ENCODE results near the gene SCNN1B. TPM values are rescaled to one million over a fixed set of nuclear protein-coding genes. Genes with fewer than 3 reads are reported as not detected.

Gene SCNN1B
- total RNA-seq, 1 experiment from 2014 or later = not detected

DNA sequence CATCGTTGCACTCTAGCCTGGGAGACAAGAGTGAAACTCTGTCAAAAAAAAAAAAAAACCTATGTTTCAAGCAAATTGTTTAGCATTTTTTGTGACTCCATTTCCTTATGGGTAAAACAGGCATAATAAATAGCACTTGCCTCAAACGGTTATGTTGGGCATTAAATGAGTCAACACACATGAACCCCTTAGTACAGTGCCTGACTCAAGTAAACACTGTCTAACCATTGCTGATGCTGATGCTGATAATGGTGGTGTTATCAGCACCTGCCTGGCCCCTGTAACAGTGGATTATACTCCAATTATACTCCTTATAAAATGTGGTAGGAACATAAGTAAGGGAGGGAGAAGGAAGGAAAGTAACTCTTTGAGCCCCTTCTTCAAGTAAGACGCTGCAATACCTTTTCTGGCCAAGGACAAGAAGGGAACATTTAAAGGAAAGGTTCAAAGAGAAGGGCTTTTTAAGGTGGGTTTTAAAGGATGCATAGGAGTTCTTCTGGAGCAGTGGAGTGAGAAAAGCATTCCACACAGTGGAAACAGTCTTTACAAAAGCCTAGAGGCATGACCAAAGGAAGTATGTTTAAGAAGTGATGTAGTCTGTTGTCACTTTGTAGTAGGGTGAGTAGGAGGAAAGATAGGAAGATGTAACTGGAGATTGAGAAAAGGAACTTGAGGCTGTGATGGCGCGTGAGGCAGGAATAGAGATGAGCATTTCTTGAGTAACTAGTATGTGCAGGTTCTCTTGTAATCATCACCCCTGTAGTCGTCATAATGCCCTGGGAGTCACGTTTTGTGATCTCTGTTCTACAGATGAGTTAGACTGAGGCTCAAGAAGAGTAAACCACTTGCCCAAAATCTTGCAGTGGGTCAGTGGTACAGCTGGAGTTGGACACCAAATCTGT is 4.3 kb downstream of the SCNN1B start:
- H3K9ac ChIP-seq (ENCODE audit: low read length) = no peak overlapping the region
- H3K36me3 ChIP-seq (ENCODE audit: insufficient read depth, low read length) = no peaks in the 10 kb centered on the region
- no peak overlapping the region for H2AFZ ChIP-seq (ENCODE audit: low read length)
- H3K9me3 ChIP-seq (ENCODE audit: low read length) = no peaks in the 10 kb centered on the region
- H3K9me2 ChIP-seq (replicated peaks; ENCODE audit: insufficient read depth, low read length) = no peaks in the 10 kb centered on the region
- no peak overlapping the region for H3K27ac ChIP-seq (ENCODE audit: low read length)
- no peak overlapping the region for H3K4me3 ChIP-seq (ENCODE audit: low read length)
- no peaks in the 10 kb centered on the region for H4K20me1 ChIP-seq (ENCODE audit: insufficient read depth, low read depth, low read length)
- no peak for DNase-seq
- H3K4me2 ChIP-seq (ENCODE audit: low read depth, low read length, poor library complexity, severe bottlenecking) = no peak overlapping the region
- H3K27me3 ChIP-seq (ENCODE audit: low read length) = peaks cover 3% of the 10 kb centered on the region; the same call in 1 of the 2 replicates
- no peaks in the 10 kb centered on the region for H3K79me2 ChIP-seq (ENCODE audit: low read length)
- no peaks in the 10 kb centered on the region for H3K4me1 ChIP-seq (ENCODE audit: low read length)

DNA sequence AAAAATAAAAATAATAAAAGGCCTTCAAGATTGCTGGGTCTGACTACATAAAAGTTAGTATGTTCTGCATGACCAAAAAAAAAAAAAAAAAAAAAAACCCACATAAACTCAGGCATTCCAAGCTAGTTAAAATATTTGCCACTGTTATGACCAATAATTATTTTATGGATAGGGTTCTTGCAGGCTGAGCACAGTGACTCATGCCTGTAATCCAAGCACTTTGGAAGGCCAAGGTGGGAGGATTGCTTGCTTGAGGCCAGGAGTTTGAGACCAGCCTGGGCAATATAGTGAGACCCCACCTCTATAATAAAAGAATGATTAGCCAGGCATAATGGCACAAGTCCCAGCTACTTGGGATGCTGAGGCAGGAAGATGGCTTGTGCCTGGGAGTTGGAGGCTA is 8.1 kb downstream of the SCNN1B start:
- H3K27ac ChIP-seq (ENCODE audit: low read length) = no peak overlapping the region
- no peaks in the 10 kb centered on the region for H3K4me1 ChIP-seq (ENCODE audit: low read length)
- H4K20me1 ChIP-seq (ENCODE audit: insufficient read depth, low read depth, low read length) = no peaks in the 10 kb centered on the region
- H3K4me3 ChIP-seq (ENCODE audit: low read length) = no peak overlapping the region
- H3K4me2 ChIP-seq (ENCODE audit: low read depth, low read length, poor library complexity, severe bottlenecking) = no peak overlapping the region
- H3K9me3 ChIP-seq (ENCODE audit: low read length) = no peaks in the 10 kb centered on the region
- no peak for DNase-seq
- no peaks in the 10 kb centered on the region for H3K79me2 ChIP-seq (ENCODE audit: low read length)
- peaks cover 3% of the 10 kb centered on the region; the same call in 1 of the 2 replicates for H3K27me3 ChIP-seq (ENCODE audit: low read length)
- H2AFZ ChIP-seq (ENCODE audit: low read length) = no peak overlapping the region
- H3K36me3 ChIP-seq (ENCODE audit: insufficient read depth, low read length) = no peaks in the 10 kb centered on the region
- H3K9me2 ChIP-seq (replicated peaks; ENCODE audit: insufficient read depth, low read length) = no peaks in the 10 kb centered on the region
- H3K9ac ChIP-seq (ENCODE audit: low read length) = no peak overlapping the region

DNA sequence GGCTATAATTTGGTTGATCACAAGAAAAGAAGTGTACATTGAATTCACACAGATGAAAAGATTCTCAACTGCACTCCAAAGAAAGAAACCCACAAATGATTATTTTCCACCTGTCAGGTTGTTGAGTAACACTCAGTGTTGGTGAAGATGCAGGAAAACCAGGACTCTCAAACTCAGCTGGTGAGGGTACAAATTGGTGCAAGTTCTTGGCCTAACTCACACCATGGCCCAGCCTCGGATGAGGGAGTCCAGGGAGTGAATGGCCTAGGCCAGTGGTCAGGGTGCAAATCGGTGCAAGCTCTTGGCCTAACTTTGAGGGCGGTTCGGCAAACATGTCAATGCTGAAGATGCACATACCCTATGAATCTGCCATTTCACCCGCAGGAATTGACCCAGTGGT is 8.6 kb downstream of the SCNN1B start:
- Histone ChIP-seq H3K9me2 (replicated peaks; ENCODE audit: insufficient read depth, low read length) (no peaks in the 10 kb centered on the region), H3K27me3 (ENCODE audit: low read length) (peaks cover 3% of the 10 kb centered on the region; the same call in 1 of the 2 replicates), H3K36me3 (ENCODE audit: insufficient read depth, low read length) (no peaks in the 10 kb centered on the region), H3K79me2 (ENCODE audit: low read length) (no peaks in the 10 kb centered on the region), H3K9me3 (ENCODE audit: low read length) (no peaks in the 10 kb centered on the region), H3K4me2 (ENCODE audit: low read depth, low read length, poor library complexity, severe bottlenecking) (no peak overlapping the region), H3K9ac (ENCODE audit: low read length) (no peak overlapping the region), H2AFZ (ENCODE audit: low read length) (no peak overlapping the region), H3K4me3 (ENCODE audit: low read length) (no peak overlapping the region), H3K27ac (ENCODE audit: low read length) (no peak overlapping the region), H3K4me1 (ENCODE audit: low read length) (no peaks in the 10 kb centered on the region), H4K20me1 (ENCODE audit: insufficient read depth, low read depth, low read length) (no peaks in the 10 kb centered on the region)
- no peak for DNase-seq

DNA sequence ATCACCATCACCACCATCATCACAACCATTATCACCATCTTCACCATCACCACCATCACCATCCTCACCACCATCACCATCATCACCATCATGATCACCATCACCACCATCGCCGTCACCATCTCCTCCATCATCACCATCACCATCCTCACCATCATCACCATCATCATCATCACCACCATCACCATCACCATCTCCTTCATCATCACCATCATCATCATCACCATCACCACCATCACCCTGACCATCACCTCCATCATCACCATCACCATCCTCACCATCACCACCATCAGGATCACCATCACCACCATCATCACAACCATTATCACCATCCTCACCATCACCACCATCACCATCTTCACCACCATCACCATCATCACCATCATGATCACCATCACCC is 14.1 kb downstream of the SCNN1B start:
- Histone ChIP-seq H3K36me3 (ENCODE audit: insufficient read depth, low read length) (no peaks in the 10 kb centered on the region), H3K79me2 (ENCODE audit: low read length) (no peaks in the 10 kb centered on the region), H3K9me3 (ENCODE audit: low read length) (no peaks in the 10 kb centered on the region), H3K4me1 (ENCODE audit: low read length) (no peaks in the 10 kb centered on the region), H3K27me3 (ENCODE audit: low read length) (no peaks in the 10 kb centered on the region), H3K9ac (ENCODE audit: low read length) (no peak overlapping the region), H3K4me3 (ENCODE audit: low read length) (no peak overlapping the region), H4K20me1 (ENCODE audit: insufficient read depth, low read depth, low read length) (no peaks in the 10 kb centered on the region), H2AFZ (ENCODE audit: low read length) (no peak overlapping the region), H3K4me2 (ENCODE audit: low read depth, low read length, poor library complexity, severe bottlenecking) (no peak overlapping the region), H3K9me2 (replicated peaks; ENCODE audit: insufficient read depth, low read length) (no peaks in the 10 kb centered on the region), H3K27ac (ENCODE audit: low read length) (no peak overlapping the region)
- no peak for DNase-seq

DNA sequence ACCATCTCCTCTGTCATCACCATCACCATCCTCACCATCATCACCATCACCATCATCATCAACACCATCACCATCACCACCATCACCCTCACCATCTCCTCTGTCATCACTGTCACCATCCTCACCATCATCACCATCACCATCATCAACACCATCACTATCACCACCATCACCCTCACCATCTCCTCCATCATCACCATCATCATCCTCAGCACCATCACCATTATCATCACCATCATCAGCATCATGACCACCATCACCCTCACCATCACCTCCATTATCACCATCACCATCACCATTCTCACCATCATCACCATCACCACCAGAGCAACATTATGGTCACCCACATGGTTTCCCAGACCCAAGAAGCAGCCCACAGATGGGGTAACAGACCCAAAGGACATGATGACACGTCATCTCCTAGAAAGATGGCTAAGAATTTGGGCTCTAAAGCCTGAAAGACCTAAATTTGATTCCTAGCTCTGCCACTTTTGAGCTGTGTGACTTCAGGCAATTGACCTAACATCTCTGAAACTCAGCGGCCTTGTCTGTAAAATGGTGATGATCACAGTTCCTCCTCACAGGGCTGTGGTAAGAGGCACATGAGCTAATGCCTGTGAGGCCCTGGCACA is 14.6 kb downstream of the SCNN1B start:
- no peaks in the 10 kb centered on the region for H3K4me1 ChIP-seq (ENCODE audit: low read length)
- H3K9me3 ChIP-seq (ENCODE audit: low read length) = no peaks in the 10 kb centered on the region
- H3K36me3 ChIP-seq (ENCODE audit: insufficient read depth, low read length) = no peaks in the 10 kb centered on the region
- no peaks in the 10 kb centered on the region for H3K79me2 ChIP-seq (ENCODE audit: low read length)
- H3K9ac ChIP-seq (ENCODE audit: low read length) = no peak overlapping the region
- no peaks in the 10 kb centered on the region for H3K27me3 ChIP-seq (ENCODE audit: low read length)
- H3K4me2 ChIP-seq (ENCODE audit: low read depth, low read length, poor library complexity, severe bottlenecking) = no peak overlapping the region
- H3K4me3 ChIP-seq (ENCODE audit: low read length) = no peak overlapping the region
- H4K20me1 ChIP-seq (ENCODE audit: insufficient read depth, low read depth, low read length) = no peaks in the 10 kb centered on the region
- no peak overlapping the region for H2AFZ ChIP-seq (ENCODE audit: low read length)
- no peak overlapping the region for H3K27ac ChIP-seq (ENCODE audit: low read length)
- H3K9me2 ChIP-seq (replicated peaks; ENCODE audit: insufficient read depth, low read length) = no peaks in the 10 kb centered on the region
- DNase-seq = no peak

DNA sequence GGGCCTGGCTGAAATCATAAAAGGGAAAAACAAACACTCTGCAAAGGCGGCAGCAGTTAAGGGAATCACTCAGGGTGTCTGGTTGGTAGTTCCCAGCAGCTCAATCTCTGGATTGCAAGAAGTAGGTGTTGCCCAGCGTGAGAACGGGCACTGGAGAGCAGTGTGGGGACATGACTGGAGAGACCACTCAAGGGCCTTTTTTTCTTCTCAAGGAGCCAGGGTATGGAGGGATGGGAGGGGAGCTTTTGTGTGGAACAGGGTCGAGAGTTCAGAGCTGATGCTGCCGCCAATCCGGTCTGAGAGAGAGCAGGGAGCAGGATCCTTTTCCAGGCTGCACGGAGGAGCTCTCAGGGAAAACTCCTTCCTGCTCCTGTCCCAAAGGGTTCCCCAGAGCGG is 15.2 kb downstream of the SCNN1B start:
- Histone ChIP-seq H3K9ac (ENCODE audit: low read length) (no peak overlapping the region), H3K4me1 (ENCODE audit: low read length) (no peaks in the 10 kb centered on the region), H3K9me3 (ENCODE audit: low read length) (no peaks in the 10 kb centered on the region), H2AFZ (ENCODE audit: low read length) (no peak overlapping the region), H3K4me2 (ENCODE audit: low read depth, low read length, poor library complexity, severe bottlenecking) (no peak overlapping the region), H4K20me1 (ENCODE audit: insufficient read depth, low read depth, low read length) (no peaks in the 10 kb centered on the region), H3K79me2 (ENCODE audit: low read length) (no peaks in the 10 kb centered on the region), H3K9me2 (replicated peaks; ENCODE audit: insufficient read depth, low read length) (no peaks in the 10 kb centered on the region), H3K4me3 (ENCODE audit: low read length) (no peak overlapping the region), H3K27me3 (ENCODE audit: low read length) (no peaks in the 10 kb centered on the region), H3K36me3 (ENCODE audit: insufficient read depth, low read length) (no peaks in the 10 kb centered on the region), H3K27ac (ENCODE audit: low read length) (no peak overlapping the region)
- DNase-seq = no peak

DNA sequence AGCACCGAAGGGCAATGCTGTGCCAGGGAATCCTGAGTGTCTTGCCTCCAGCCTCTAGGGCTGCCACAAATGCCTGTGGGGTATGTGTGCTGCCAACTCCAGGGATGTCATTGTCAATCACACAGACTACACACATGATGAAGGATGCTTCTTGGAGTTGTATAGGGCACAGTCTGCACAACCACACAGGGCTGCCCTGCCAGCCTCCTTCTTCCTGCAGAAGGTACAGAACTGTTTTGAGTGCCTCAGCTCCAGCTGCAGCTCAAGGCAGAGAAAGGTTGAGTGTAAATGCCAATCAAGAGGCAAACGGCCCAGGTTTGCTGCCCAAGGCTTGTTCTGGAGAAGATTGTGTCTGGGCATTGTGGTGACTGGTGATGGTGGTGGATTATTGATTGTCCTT is 15.6 kb downstream of the SCNN1B start:
- Histone ChIP-seq H3K9me2 (replicated peaks; ENCODE audit: insufficient read depth, low read length) (no peaks in the 10 kb centered on the region), H3K27ac (ENCODE audit: low read length) (no peak overlapping the region), H3K36me3 (ENCODE audit: insufficient read depth, low read length) (no peaks in the 10 kb centered on the region), H3K27me3 (ENCODE audit: low read length) (no peaks in the 10 kb centered on the region), H3K79me2 (ENCODE audit: low read length) (no peaks in the 10 kb centered on the region), H3K4me2 (ENCODE audit: low read depth, low read length, poor library complexity, severe bottlenecking) (no peak overlapping the region), H3K9ac (ENCODE audit: low read length) (no peak overlapping the region), H3K4me3 (ENCODE audit: low read length) (no peak overlapping the region), H2AFZ (ENCODE audit: low read length) (no peak overlapping the region), H3K9me3 (ENCODE audit: low read length) (no peaks in the 10 kb centered on the region), H3K4me1 (ENCODE audit: low read length) (no peaks in the 10 kb centered on the region), H4K20me1 (ENCODE audit: insufficient read depth, low read depth, low read length) (no peaks in the 10 kb centered on the region)
- DNase-seq = no peak

DNA sequence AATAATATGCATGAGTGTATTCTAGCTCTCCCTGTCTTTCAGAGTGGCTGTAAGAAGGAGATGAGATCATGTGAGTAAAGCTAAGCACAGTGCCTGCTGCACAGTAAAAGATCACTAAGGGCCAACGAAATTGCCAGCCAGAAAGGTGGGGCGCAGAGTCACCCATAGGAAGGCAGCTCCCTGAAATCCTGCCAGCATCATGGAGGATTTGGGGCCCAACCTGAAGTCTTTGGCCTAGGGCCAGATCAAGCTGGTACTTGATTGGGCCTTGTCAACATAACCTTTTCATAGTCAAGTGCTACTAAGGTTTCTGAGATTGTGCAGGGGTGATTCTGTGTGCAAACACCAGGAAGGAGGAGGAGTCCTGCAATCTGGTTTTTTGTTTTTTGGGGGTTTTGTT is 16.5 kb downstream of the SCNN1B start:
- Histone ChIP-seq H3K4me2 (ENCODE audit: low read depth, low read length, poor library complexity, severe bottlenecking) (no peak overlapping the region), H3K36me3 (ENCODE audit: insufficient read depth, low read length) (no peaks in the 10 kb centered on the region), H3K4me3 (ENCODE audit: low read length) (no peak overlapping the region), H3K79me2 (ENCODE audit: low read length) (no peaks in the 10 kb centered on the region), H4K20me1 (ENCODE audit: insufficient read depth, low read depth, low read length) (no peaks in the 10 kb centered on the region), H3K27me3 (ENCODE audit: low read length) (no peaks in the 10 kb centered on the region), H2AFZ (ENCODE audit: low read length) (no peak overlapping the region), H3K9ac (ENCODE audit: low read length) (no peak overlapping the region), H3K9me2 (replicated peaks; ENCODE audit: insufficient read depth, low read length) (no peaks in the 10 kb centered on the region), H3K9me3 (ENCODE audit: low read length) (no peaks in the 10 kb centered on the region), H3K4me1 (ENCODE audit: low read length) (no peaks in the 10 kb centered on the region), H3K27ac (ENCODE audit: low read length) (no peak overlapping the region)
- no peak for DNase-seq
